Smooth muscle cell (in vitro differentiated cells): ENCODE data around the gene ECD. TPM values are rescaled to one million over a fixed set of nuclear protein-coding genes. Genes with fewer than 3 reads are reported as not detected.

Experiments used
- DNase-seq: peaks from one replicate; lab custom pipeline; 2025; ENCODE audit not compliant: unreplicated experiment; lab: John Stamatoyannopoulos, UW
- H2AFZ ChIP-seq: fragments of 200-600 bp; sonication (generic); 2 replicates; pipeline ENCODE4 v1.6.0; 2016; ENCODE audit warnings: antibody characterized with exemption, low read depth, mild to moderate bottlenecking
- H3F3A ChIP-seq: fragments of 200-600 bp; sonication (generic); 2 replicates; pipeline ENCODE4 v1.6.0; 2017; ENCODE audit warnings: antibody characterized with exemption, low read depth
- H3K27ac ChIP-seq: fragments of 200-600 bp; sonication (generic); 2 replicates; pipeline ENCODE4 v1.5.1; 2016; ENCODE audit warnings: low read depth, mild to moderate bottlenecking
- H3K27me3 ChIP-seq: fragments of 200-600 bp; sonication (generic); 2 replicates; pipeline ENCODE4 v1.6.1; 2016; ENCODE audit warnings: low read depth, mild to moderate bottlenecking
- H3K36me3 ChIP-seq: fragments of 200-600 bp; sonication (generic); 2 replicates; pipeline ENCODE4 v1.5.1; 2016; ENCODE audit warnings: low read depth
- H3K4me1 ChIP-seq: fragments of 200-600 bp; sonication (generic); 2 replicates; pipeline ENCODE4 v1.5.1; 2016; ENCODE audit warnings: low read depth
- H3K4me2 ChIP-seq: fragments of 200-600 bp; sonication (generic); 2 replicates; pipeline ENCODE4 v1.6.0; 2016; ENCODE audit warnings: mild to moderate bottlenecking
- H3K4me3 ChIP-seq: fragments of 200-600 bp; sonication (generic); 2 replicates; pipeline ENCODE4 v1.5.1; 2016; ENCODE audit warnings: mild to moderate bottlenecking
- H3K79me2 ChIP-seq: fragments of 200-600 bp; sonication (generic); 2 replicates; pipeline ENCODE4 v1.6.0; 2016; ENCODE audit warnings: low read depth, mild to moderate bottlenecking
- H3K9ac ChIP-seq: fragments of 200-600 bp; sonication (generic); 2 replicates; pipeline ENCODE4 v1.6.0; 2016; ENCODE audit warnings: low read depth
- H3K9me3 ChIP-seq: fragments of 200-600 bp; sonication (generic); replicated peaks from 2 replicates; pipeline ENCODE4 v1.5.1; 2016; ENCODE audit warnings: low read depth
- H4K20me1 ChIP-seq: fragments of 200-600 bp; sonication (generic); 2 replicates; pipeline ENCODE4 v1.6.0; 2016; ENCODE audit warnings: low read depth
- WGBS: methylation state at CpG from one replicate; pipeline ENCODE4 v1.1.7; 2016; ENCODE audit warnings: low lambda C conversion rate; 5-methylcytosine and 5-hydroxymethylcytosine counted together
- polyA plus RNA-seq: library from polyadenylated mRNA; unstranded; fragments of >200 nt; fragmentation: Nextera tagmentation; extraction: Ambion mirVana; gene quantifications from 2 replicates; pipeline ENCODE4 v1.2.1, GENCODE V29; 2016
- total RNA-seq: library from RNA; depleted of rRNA; stranded (reverse); fragments of >200 nt; gene quantifications from 2 replicates; pipeline ENCODE4 v1.2.3, GENCODE V29; 2014
- TF ChIP-seq, protein P1 (sequence below): fragments of 200-600 bp; sonication (generic); IDR thresholded peaks from 2 replicates; pipeline ENCODE4 v1.5.1; 2017; ENCODE audit warnings: borderline replicate concordance, mild to moderate bottlenecking, antibody characterized with exemption; ENCODE audit not compliant: insufficient read depth, poor library complexity, severe bottlenecking

ECD gene
- total and polyA plus RNA-seq, 2 experiments from 2014 or later = 28.1 to 34.0 TPM

DNA sequence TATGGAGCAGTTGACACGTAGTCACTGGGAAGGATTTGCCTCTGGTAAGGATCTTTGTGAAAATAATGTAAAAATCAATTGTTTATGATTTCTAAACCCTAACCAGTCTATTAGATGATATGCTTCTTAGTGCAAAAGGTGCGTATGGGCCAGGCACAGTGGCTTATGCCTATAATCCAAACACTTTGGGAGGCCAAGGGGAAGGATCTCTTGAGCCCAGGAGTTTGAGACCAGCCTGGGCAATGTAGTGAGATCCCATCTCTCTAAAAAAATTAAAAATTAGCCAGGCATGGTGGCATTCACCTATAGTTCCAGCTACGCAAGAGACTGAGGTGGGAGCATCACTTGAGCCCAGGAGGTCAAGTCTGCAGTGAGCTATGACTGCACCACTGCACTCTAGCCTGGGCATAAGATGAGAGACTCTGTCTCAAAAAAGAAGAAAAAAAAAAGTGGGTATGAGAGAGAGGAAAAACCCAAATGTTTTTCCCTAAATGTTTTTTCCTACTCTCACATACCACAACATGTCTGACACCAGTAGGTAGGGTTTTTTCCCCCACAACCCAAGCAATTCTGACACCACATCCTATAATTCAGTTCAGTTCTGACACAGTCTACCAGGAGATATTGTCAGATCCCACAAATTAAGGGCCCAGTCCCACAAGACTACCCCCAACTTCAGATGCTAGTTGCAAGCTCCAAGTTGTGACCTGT lies 42.7 kb upstream of the ECD start:
- Histone ChIP-seq H3K27me3 (no peaks in the 10 kb centered on the region), H3K4me3 (no peak overlapping the region), H3K36me3 (peaks cover 3% of the 10 kb centered on the region), H3K4me2 (no peak overlapping the region), H3K27ac (no peak overlapping the region), H3K9ac (no peak overlapping the region), H2AFZ (no peak overlapping the region), H3F3A (no peaks in the 10 kb centered on the region), H3K9me3 (no peaks in the 10 kb centered on the region), H4K20me1 (no peaks in the 10 kb centered on the region), H3K79me2 (no peaks in the 10 kb centered on the region), H3K4me1 (no peaks in the 10 kb centered on the region)
- TF ChIP-seq, protein P1, sequence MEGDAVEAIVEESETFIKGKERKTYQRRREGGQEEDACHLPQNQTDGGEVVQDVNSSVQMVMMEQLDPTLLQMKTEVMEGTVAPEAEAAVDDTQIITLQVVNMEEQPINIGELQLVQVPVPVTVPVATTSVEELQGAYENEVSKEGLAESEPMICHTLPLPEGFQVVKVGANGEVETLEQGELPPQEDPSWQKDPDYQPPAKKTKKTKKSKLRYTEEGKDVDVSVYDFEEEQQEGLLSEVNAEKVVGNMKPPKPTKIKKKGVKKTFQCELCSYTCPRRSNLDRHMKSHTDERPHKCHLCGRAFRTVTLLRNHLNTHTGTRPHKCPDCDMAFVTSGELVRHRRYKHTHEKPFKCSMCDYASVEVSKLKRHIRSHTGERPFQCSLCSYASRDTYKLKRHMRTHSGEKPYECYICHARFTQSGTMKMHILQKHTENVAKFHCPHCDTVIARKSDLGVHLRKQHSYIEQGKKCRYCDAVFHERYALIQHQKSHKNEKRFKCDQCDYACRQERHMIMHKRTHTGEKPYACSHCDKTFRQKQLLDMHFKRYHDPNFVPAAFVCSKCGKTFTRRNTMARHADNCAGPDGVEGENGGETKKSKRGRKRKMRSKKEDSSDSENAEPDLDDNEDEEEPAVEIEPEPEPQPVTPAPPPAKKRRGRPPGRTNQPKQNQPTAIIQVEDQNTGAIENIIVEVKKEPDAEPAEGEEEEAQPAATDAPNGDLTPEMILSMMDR = no peak
- no peak for DNase-seq
- WGBS = 95% methylated on average over 3 of the region's 3 CpGs

DNA sequence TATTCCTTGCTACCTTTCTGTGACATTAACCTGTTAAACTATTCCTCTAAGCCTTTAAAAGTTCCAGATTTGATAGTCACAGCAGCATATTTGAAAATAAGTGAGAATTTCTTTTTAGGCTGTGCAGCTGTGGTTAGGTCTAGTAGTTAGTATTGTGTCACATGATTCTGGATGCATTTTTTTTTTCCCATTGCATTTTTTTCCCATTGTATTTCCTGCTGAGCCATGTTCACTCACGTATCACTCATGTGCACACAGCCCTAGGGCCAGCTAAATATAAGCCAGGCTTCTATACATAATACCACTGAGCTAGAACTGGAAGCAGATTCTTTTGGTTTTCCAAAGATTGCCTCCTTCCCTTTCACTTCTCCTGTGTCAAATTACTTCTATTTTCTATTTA lies 41.9 kb upstream of the ECD start:
- DNase-seq = no peak
- no peaks in the 10 kb centered on the region for H3K27me3 ChIP-seq
- TF ChIP-seq, protein P1 = no peak
- H3K4me2 ChIP-seq = no peak overlapping the region
- peaks cover 3% of the 10 kb centered on the region for H3K36me3 ChIP-seq
- H3K9me3 ChIP-seq = no peaks in the 10 kb centered on the region
- no peak overlapping the region for H3K27ac ChIP-seq
- no peaks in the 10 kb centered on the region for H3K4me1 ChIP-seq
- H4K20me1 ChIP-seq = no peaks in the 10 kb centered on the region
- no peak overlapping the region for H2AFZ ChIP-seq
- H3K9ac ChIP-seq = no peak overlapping the region
- H3K4me3 ChIP-seq = no peak overlapping the region
- no peaks in the 10 kb centered on the region for H3F3A ChIP-seq
- H3K79me2 ChIP-seq = no peaks in the 10 kb centered on the region
- 87% methylated on average over 1 of the region's 1 CpG for WGBS

DNA sequence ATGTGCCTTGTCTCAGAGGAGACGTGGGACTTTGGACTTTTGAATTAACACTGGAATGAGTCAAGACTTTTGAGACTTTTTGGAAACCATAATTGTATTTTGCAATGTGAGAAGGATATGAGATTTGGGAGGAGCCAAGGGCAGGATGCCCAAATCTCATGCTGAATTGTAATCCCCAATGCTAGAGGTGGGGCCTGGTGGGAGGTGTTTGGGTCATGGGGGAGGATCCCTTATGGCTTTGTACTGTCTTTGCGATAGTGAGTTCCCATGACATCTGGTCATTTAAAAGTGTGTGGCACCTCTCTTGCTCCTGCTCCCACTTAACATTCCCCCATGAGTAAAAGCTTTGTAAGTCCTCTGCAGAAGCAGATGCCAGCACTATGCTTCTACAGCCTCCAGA lies 40.1 kb upstream of the ECD start:
- H3K4me1 ChIP-seq = no peaks in the 10 kb centered on the region
- no peaks in the 10 kb centered on the region for H4K20me1 ChIP-seq
- WGBS = 100% methylated on average over 2 of the region's 2 CpGs
- no peaks in the 10 kb centered on the region for H3F3A ChIP-seq
- H3K27me3 ChIP-seq = no peaks in the 10 kb centered on the region
- H3K4me3 ChIP-seq = no peak overlapping the region
- TF ChIP-seq, protein P1 = no peak
- DNase-seq = no peak
- no peak overlapping the region for H3K9ac ChIP-seq
- H3K79me2 ChIP-seq = no peaks in the 10 kb centered on the region
- no peaks in the 10 kb centered on the region for H3K9me3 ChIP-seq
- H3K27ac ChIP-seq = no peak overlapping the region
- H3K4me2 ChIP-seq = no peak overlapping the region
- H2AFZ ChIP-seq = no peak overlapping the region
- no peaks in the 10 kb centered on the region for H3K36me3 ChIP-seq

DNA sequence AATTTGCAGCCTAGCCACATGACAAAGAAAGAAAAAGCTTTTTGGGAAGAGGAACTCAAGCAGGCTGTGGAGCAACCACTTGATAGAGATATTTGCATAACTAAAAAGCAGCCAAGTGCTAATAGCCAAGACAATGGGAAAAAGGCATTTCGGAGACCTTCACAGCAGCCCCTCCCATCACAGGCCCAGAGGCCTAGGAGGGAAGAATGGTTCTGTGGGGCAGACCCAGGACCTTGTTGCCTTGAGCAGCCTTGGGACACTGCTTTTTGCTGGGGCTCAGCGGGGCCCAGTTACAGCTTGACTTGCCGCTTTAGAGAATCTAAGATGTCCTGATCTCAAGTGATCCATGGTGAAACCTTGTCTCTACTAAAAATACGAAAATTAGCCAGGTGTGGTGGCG lies 38.6 kb upstream of the ECD start:
- H3K79me2 ChIP-seq = no peaks in the 10 kb centered on the region
- H3K27ac ChIP-seq = no peak overlapping the region
- no peaks in the 10 kb centered on the region for H3K9me3 ChIP-seq
- no peaks in the 10 kb centered on the region for H4K20me1 ChIP-seq
- H3K4me2 ChIP-seq = no peak overlapping the region
- no peak overlapping the region for H2AFZ ChIP-seq
- H3K9ac ChIP-seq = no peak overlapping the region
- 92% methylated on average over 5 of the region's 5 CpGs for WGBS
- DNase-seq = no peak
- TF ChIP-seq, protein P1 = no peak
- no peaks in the 10 kb centered on the region for H3F3A ChIP-seq
- no peak overlapping the region for H3K4me3 ChIP-seq
- no peaks in the 10 kb centered on the region for H3K4me1 ChIP-seq
- no peaks in the 10 kb centered on the region for H3K36me3 ChIP-seq
- no peaks in the 10 kb centered on the region for H3K27me3 ChIP-seq
